Measurements from ENCODE around the gene OR4D10. TPM values are rescaled to one million over a fixed set of nuclear protein-coding genes. Genes with fewer than 3 reads are reported as not detected.

OR4D10 gene
- total RNA-seq, 1 donor: not detected

GRCh38 chr11:59475176-59475575 is 2.1 kb downstream of the OR4D10 start:
- no peak for TF ChIP-seq CTCF (IDR thresholded peaks at IDR 0.05; ENCODE audit: insufficient read depth, low read depth, low read length)
- H3K4me3 ChIP-seq (ENCODE audit: low read depth, low read length): no peak overlapping the region
- DNase-seq (ENCODE audit: low read depth): no peak

- DNase-seq (ENCODE audit: low read depth): no peak
- TF ChIP-seq CTCF (IDR thresholded peaks at IDR 0.05; ENCODE audit: insufficient read depth, low read depth, low read length): no peak
Observed at GRCh38 chr11:59479906-59480305, 6.8 kb downstream of the OR4D10 start.

GRCh38 chr11:59480359-59480758 is 7.2 kb downstream of the OR4D10 start:
- no peak overlapping the region for H3K4me3 ChIP-seq (ENCODE audit: low read depth, low read length)
- no peak for DNase-seq (ENCODE audit: low read depth)
- no peak for TF ChIP-seq CTCF (IDR thresholded peaks at IDR 0.05; ENCODE audit: insufficient read depth, low read depth, low read length)

More at GRCh38 chr11:59479906-59480305, 6.8 kb downstream of the OR4D10 start:
- H3K4me3 ChIP-seq (ENCODE audit: low read depth, low read length): no peak overlapping the region

- DNase-seq (ENCODE audit: low read depth): no peak
- TF ChIP-seq CTCF (IDR thresholded peaks at IDR 0.05; ENCODE audit: insufficient read depth, low read depth, low read length): no peak
- H3K4me3 ChIP-seq (ENCODE audit: low read depth, low read length): no peak overlapping the region
Observed at GRCh38 chr11:59501931-59502330, 28.8 kb downstream of the OR4D10 start.

GRCh38 chr11:59503276-59503675 is 30.2 kb downstream of the OR4D10 start, which contains the start of gene OR4D11:
Gene OR4D11 (plus strand): TSS chr11:59503576. CDS start chr11:59503576, 0 bp downstream.
- DNase-seq (ENCODE audit: low read depth): no peak
- TF ChIP-seq CTCF (IDR thresholded peaks at IDR 0.05; ENCODE audit: insufficient read depth, low read depth, low read length): no peak

GRCh38 chr11:59510941-59511589 is 38.0 kb downstream of the OR4D10 start, which contains the start of gene OR4D9:
Gene OR4D9 (plus strand): TSS chr11:59511539. CDS start chr11:59514913, 3,374 bp downstream.
- TF ChIP-seq CTCF (IDR thresholded peaks at IDR 0.05; ENCODE audit: insufficient read depth, low read depth, low read length): no peak
- no peak within 1 kb of the TSS for H3K4me3 ChIP-seq (ENCODE audit: low read depth, low read length)
- no peak for DNase-seq (ENCODE audit: low read depth)

More at GRCh38 chr11:59503276-59503675, 30.2 kb downstream of the OR4D10 start, which contains the start of gene OR4D11:
- no peak within 1 kb of the TSS for H3K4me3 ChIP-seq (ENCODE audit: low read depth, low read length)

All from fibroblast of villous mesenchyme (primary cell).